GM19468 (cell line): ENCODE measurements around the gene TEAD3.

Source experiments
- ATAC-seq: cut with Tn5 transposase; IDR thresholded peaks from one replicate; pipeline ENCODE4 v1.9.1; 2021; ENCODE audit warnings: mild to moderate bottlenecking, moderate library complexity, moderate number of reproducible peaks; ENCODE audit not compliant: unreplicated experiment; ENCODE audit errors: extremely low read depth

Gene TEAD3

GRCh38 chr6:35429463-35429862 lies 67.4 kb downstream of the TEAD3 start:
- ATAC-seq: no peak

GRCh38 chr6:35428421-35429149 lies 68.3 kb downstream of the TEAD3 start:
- no peak for ATAC-seq

GRCh38 chr6:35427851-35428321 lies 69.0 kb downstream of the TEAD3 start:
- ATAC-seq: no peak

GRCh38 chr6:35427435-35427834 lies 69.4 kb downstream of the TEAD3 start:
- no peak for ATAC-seq

- ATAC-seq: no peak
Measured at GRCh38 chr6:35426074-35426473, 70.8 kb downstream of the TEAD3 start.

GRCh38 chr6:35425284-35425683 lies 71.6 kb downstream of the TEAD3 start:
- no peak for ATAC-seq
